H9 (cell line): ENCODE data around the gene APPBP2. TPM values are rescaled to one million over a fixed set of nuclear protein-coding genes. Genes with fewer than 3 reads are reported as not detected.
"Not testable (repeated sequence)": the region's sequence is repeated elsewhere in the genome, so short reads cannot be mapped to it uniquely, and the experiment has no call there.

Source experiments
- DNase-seq: peaks from one replicate; pipeline ENCODE4 v3.0.0-alpha.2; 2017
- H2AFZ ChIP-seq: one replicate; pipeline ENCODE4 v1.6.1; 2013; ENCODE audit warnings: mild to moderate bottlenecking, low read length, control low read depth, moderate library complexity
- H2AK5ac ChIP-seq: 2 replicates; pipeline ENCODE4 v1.6.1; 2013; ENCODE audit warnings: low read length, control low read depth, mixed read lengths; ENCODE audit not compliant: insufficient read length
- H2BK120ac ChIP-seq: one replicate; pipeline ENCODE4 v1.6.1; 2013; ENCODE audit warnings: low read depth, mild to moderate bottlenecking, low read length, control low read depth, inconsistent platforms; ENCODE audit not compliant: poor library complexity, severe bottlenecking
- H2BK12ac ChIP-seq: 2 replicates; pipeline ENCODE4 v1.6.1; 2013; ENCODE audit warnings: low read length, control low read depth, mixed read lengths, low read depth; ENCODE audit not compliant: insufficient read length
- H2BK15ac ChIP-seq: 2 replicates; pipeline ENCODE4 v1.6.1; 2013; ENCODE audit warnings: low read depth, low read length, control low read depth
- H2BK20ac ChIP-seq: one replicate; pipeline ENCODE4 v1.6.1; 2013; ENCODE audit warnings: low read depth, mild to moderate bottlenecking, low read length, control low read depth, inconsistent platforms; ENCODE audit not compliant: poor library complexity, severe bottlenecking
- H2BK5ac ChIP-seq: 2 replicates; pipeline ENCODE4 v1.6.1; 2013; ENCODE audit warnings: low read length, control low read depth, mixed read lengths; ENCODE audit not compliant: insufficient read length
- H3K14ac ChIP-seq: 2 replicates; pipeline ENCODE4 v1.6.1; 2013; ENCODE audit warnings: low read length, control low read depth; ENCODE audit not compliant: insufficient read depth
- H3K18ac ChIP-seq: 2 replicates; pipeline ENCODE4 v1.6.1; 2013; ENCODE audit warnings: low read depth, mild to moderate bottlenecking, mixed read lengths, low read length, control low read depth; ENCODE audit not compliant: insufficient read length
- H3K23ac ChIP-seq: 2 replicates; pipeline ENCODE4 v1.6.1; 2013; ENCODE audit warnings: low read length, control low read depth, mixed read lengths, low read depth; ENCODE audit not compliant: insufficient read length
- H3K23me2 ChIP-seq: 2 replicates; pipeline ENCODE4 v1.6.1; 2013; ENCODE audit warnings: low read depth, mild to moderate bottlenecking, mixed read lengths, low read length, control low read depth; ENCODE audit not compliant: insufficient read length, poor library complexity, severe bottlenecking
- H3K27ac ChIP-seq: 2 replicates; pipeline ENCODE4 v1.5.1; 2013; ENCODE audit warnings: low read length, control low read depth, mixed read lengths, low read depth; ENCODE audit not compliant: insufficient read length
- H3K27me3 ChIP-seq: 2 replicates; pipeline ENCODE4 v1.6.1; 2013; ENCODE audit warnings: low read length, control low read depth, inconsistent platforms; ENCODE audit not compliant: insufficient read depth
- H3K4ac ChIP-seq: 2 replicates; pipeline ENCODE4 v1.6.1; 2013; ENCODE audit warnings: low read depth, mild to moderate bottlenecking, control low read depth, inconsistent platforms, low read length, moderate library complexity
- H3K4me1 ChIP-seq: 2 replicates; pipeline ENCODE4 v1.6.1; 2013; ENCODE audit warnings: low read length, control low read depth, inconsistent platforms; ENCODE audit not compliant: insufficient read depth
- H3K4me2 ChIP-seq: 2 replicates; pipeline ENCODE4 v1.6.1; 2013; ENCODE audit warnings: low read length, control low read depth, mixed read lengths; ENCODE audit not compliant: insufficient read length, insufficient read depth
- H3K56ac ChIP-seq: 2 replicates; pipeline ENCODE4 v1.6.1; 2013; ENCODE audit warnings: low read depth, mild to moderate bottlenecking, mixed read lengths, low read length, control low read depth; ENCODE audit not compliant: insufficient read length
- H3K79me1 ChIP-seq: 2 replicates; pipeline ENCODE4 v1.6.1; 2013; ENCODE audit warnings: low read depth, mild to moderate bottlenecking, moderate library complexity, low read length, control low read depth, inconsistent platforms; ENCODE audit not compliant: insufficient read depth, poor library complexity, severe bottlenecking
- H3K79me2 ChIP-seq: 2 replicates; pipeline ENCODE4 v1.6.1; 2013; ENCODE audit warnings: low read length, control low read depth, inconsistent platforms; ENCODE audit not compliant: insufficient read depth
- H3K9ac ChIP-seq: 2 replicates; pipeline ENCODE4 v1.6.1; 2013; ENCODE audit warnings: low read length, control low read depth, mixed read lengths; ENCODE audit not compliant: insufficient read length; ENCODE audit errors: extremely low read depth
- H3K9me3 ChIP-seq: one replicate; pipeline ENCODE4 v1.6.1; 2013; ENCODE audit warnings: low read depth, low read length, inconsistent platforms; ENCODE audit not compliant: control insufficient read depth
- H3T11ph ChIP-seq: one replicate; pipeline ENCODE4 v1.6.1; 2013; ENCODE audit warnings: mild to moderate bottlenecking, low read length, control low read depth, inconsistent platforms
- H4K20me1 ChIP-seq: one replicate; pipeline ENCODE4 v1.6.1; 2013; ENCODE audit not compliant: control insufficient read depth, insufficient read length, insufficient read depth
- H4K5ac ChIP-seq: 2 replicates; pipeline ENCODE4 v1.6.1; 2013; ENCODE audit warnings: low read depth, mild to moderate bottlenecking, mixed read lengths, low read length, control low read depth; ENCODE audit not compliant: insufficient read length
- H4K8ac ChIP-seq: replicated peaks from 2 replicates; pipeline ENCODE4 v1.6.1; 2013; ENCODE audit warnings: low read length, control low read depth, mixed read lengths, low read depth; ENCODE audit not compliant: insufficient read length
- H4K91ac ChIP-seq: 2 replicates; pipeline ENCODE4 v1.6.1; 2013; ENCODE audit warnings: low read depth, mild to moderate bottlenecking, moderate library complexity, mixed read lengths, low read length, control low read depth; ENCODE audit not compliant: insufficient read length
- H3K27ac Mint-ChIP-seq, 3 experiments: 2 replicates in 2 of 3; 3 replicates in 1 of 3; pipeline ENCODE4 v1.8.0; 2020 to 2021; ENCODE audit warnings: mixed read lengths in 3 of 3, mild to moderate bottlenecking in 1 of 3, moderate library complexity in 1 of 3
- H3K27me3 Mint-ChIP-seq: 2 replicates; pipeline ENCODE4 v1.8.0; 2021; ENCODE audit warnings: low read depth, mild to moderate bottlenecking, moderate library complexity, mixed read lengths
- H3K36me3 Mint-ChIP-seq, 3 experiments: 2 replicates in 2 of 3; 3 replicates in 1 of 3; pipeline ENCODE4 v1.8.0; 2020 to 2021; ENCODE audit warnings: low read depth in 3 of 3, mixed read lengths in 3 of 3; ENCODE audit not compliant: insufficient read depth in 1 of 3
- H3K4me1 Mint-ChIP-seq, 2 experiments: 2 replicates each; pipeline ENCODE4 v1.8.0; 2020; ENCODE audit warnings: mixed read lengths in 2 of 2
- H3K4me3 Mint-ChIP-seq, 2 experiments: 2 replicates in 1 of 2; 3 replicates in 1 of 2; pipeline ENCODE4 v1.8.0; 2020 to 2021; ENCODE audit warnings: mild to moderate bottlenecking in 2 of 2, mixed read lengths in 2 of 2, moderate library complexity in 1 of 2
- H3K9me3 Mint-ChIP-seq, 2 experiments: 2 replicates in 1 of 2; 3 replicates in 1 of 2; pipeline ENCODE4 v1.8.0; 2020; ENCODE audit warnings: mild to moderate bottlenecking in 2 of 2, mixed read lengths in 2 of 2, moderate library complexity in 1 of 2
- WGBS: extraction: QIAGEN DNeasy Blood & Tissue Kit; methylation state at CpG from one replicate; pipeline ENCODE4 v1.1.7; 2013; ENCODE audit warnings: missing lambda C conversion rate, low lambda C conversion rate, mixed read lengths; ENCODE audit not compliant: insufficient read length; ENCODE audit errors: extremely low coverage; 5-methylcytosine and 5-hydroxymethylcytosine counted together
- total RNA-seq: library from RNA; stranded (reverse); gene quantifications from 2 replicates; pipeline ENCODE4 v1.2.1, GENCODE V29; 2021

Gene APPBP2
- total RNA-seq, 1 experiment from 2014 or later: 17.0 TPM

GRCh38 chr17:60419003-60419402 lies 107.0 kb downstream of the APPBP2 start:
- not testable (repeated sequence) for H2AK5ac ChIP-seq, H3T11ph ChIP-seq, H4K91ac ChIP-seq, H4K8ac ChIP-seq, H2AFZ ChIP-seq, H3K23me2 ChIP-seq, H3K79me2 ChIP-seq, H3K4ac ChIP-seq, DNase-seq, H3K56ac ChIP-seq, H4K20me1 ChIP-seq, H2BK20ac ChIP-seq, H3K18ac ChIP-seq, H3K9me3 ChIP-seq, H2BK120ac ChIP-seq, H2BK15ac ChIP-seq, H3K9ac ChIP-seq, H3K4me2 ChIP-seq, H2BK12ac ChIP-seq, H2BK5ac ChIP-seq, H3K36me3 Mint-ChIP-seq, H3K79me1 ChIP-seq, H3K27me3 ChIP-seq, H3K9me3 Mint-ChIP-seq, H3K23ac ChIP-seq, H3K4me3 Mint-ChIP-seq, H3K14ac ChIP-seq, H3K27ac Mint-ChIP-seq, H3K4me1 ChIP-seq, H3K27ac ChIP-seq, H4K5ac ChIP-seq
- peaks cover 14 to 15% of the 10 kb centered on the region in 2 experiments for H3K4me1 Mint-ChIP-seq
- no CpG with 5 or more reads among the region's 4 CpGs for WGBS
- H3K27me3 Mint-ChIP-seq: peaks cover 10% of the 10 kb centered on the region
